T-helper 2 cell treated with Interferon-gamma antibody and Interleukin-4, amounts not matched to agents 100 ng/mL and 5 ng/mL, for 36 hours (primary cell): ENCODE data around the gene AADACL2. TPM values are rescaled to one million over a fixed set of nuclear protein-coding genes. Genes with fewer than 3 reads are reported as not detected.
"Not testable (repeated sequence)": the region's sequence is repeated elsewhere in the genome, so short reads cannot be mapped to it uniquely, and the experiment has no call there.

Experiments used
- intact Hi-C: fragments of 100-400 bp; cut with micrococcal nuclease; formaldehyde crosslinking; loops from one replicate; pipeline ENCODE4 v1.15.1; 2023
- total RNA-seq: library from RNA; stranded (reverse); gene quantifications from 2 replicates; pipeline ENCODE4 v1.2.3, GENCODE V29; 2022

Gene AADACL2
- total RNA-seq, 1 donor from 2014 or later = not detected

GRCh38 chr3:151765685-151766084 lies 32.0 kb downstream of the AADACL2 start:
- intact Hi-C loops = no loop called here

GRCh38 chr3:151766454-151766853 lies 32.7 kb downstream of the AADACL2 start:
- intact Hi-C loops = no loop called here

- intact Hi-C loops = no loop called here
These were observed 34.7 kb downstream of the AADACL2 start for GRCh38 chr3:151768393-151768930.

- intact Hi-C loops = no loop called here
These were observed 35.4 kb downstream of the AADACL2 start for GRCh38 chr3:151769175-151769574.

- intact Hi-C loops = no loop called here
These were observed 37.2 kb downstream of the AADACL2 start for GRCh38 chr3:151770956-151771355.

GRCh38 chr3:151772825-151773480 lies 39.2 kb downstream of the AADACL2 start:
- intact Hi-C loops = no loop called here

- intact Hi-C loops = no loop called here
These were observed 40.5 kb downstream of the AADACL2 start for GRCh38 chr3:151774235-151774634.

GRCh38 chr3:151774910-151775309 lies 41.2 kb downstream of the AADACL2 start:
- intact Hi-C loops = no loop called here

- intact Hi-C loops = no loop called here
These were observed 41.9 kb downstream of the AADACL2 start for GRCh38 chr3:151775314-151776258.

GRCh38 chr3:151776259-151776740 lies 42.6 kb downstream of the AADACL2 start:
- intact Hi-C loops = no loop called here

GRCh38 chr3:151777880-151778279 lies 44.2 kb downstream of the AADACL2 start:
- intact Hi-C loops = no loop called here

GRCh38 chr3:151787626-151788025 lies 53.9 kb downstream of the AADACL2 start:
- intact Hi-C loops = no loop called here

GRCh38 chr3:151788401-151788800 lies 54.7 kb downstream of the AADACL2 start:
- intact Hi-C loops = no loop called here

GRCh38 chr3:151789853-151790463 lies 56.2 kb downstream of the AADACL2 start:
- intact Hi-C loops = no loop called here

GRCh38 chr3:151790763-151791162 lies 57.0 kb downstream of the AADACL2 start:
- intact Hi-C loops = not testable (repeated sequence)

GRCh38 chr3:151792411-151792810 lies 58.7 kb downstream of the AADACL2 start:
- intact Hi-C loops = no loop called here

GRCh38 chr3:151793636-151794035 lies 59.9 kb downstream of the AADACL2 start:
- intact Hi-C loops = no loop called here

- intact Hi-C loops = no loop called here
These were observed 60.4 kb downstream of the AADACL2 start for GRCh38 chr3:151794080-151794479.

GRCh38 chr3:151795276-151795675 lies 61.5 kb downstream of the AADACL2 start:
- intact Hi-C loops = no loop called here

GRCh38 chr3:151796105-151796680 lies 62.5 kb downstream of the AADACL2 start:
- intact Hi-C loops = no loop called here

- intact Hi-C loops = no loop called here
These were observed 64.7 kb downstream of the AADACL2 start for GRCh38 chr3:151798466-151798865.
